Activated CD4-positive, alpha-beta T cell treated with anti-CD3 and anti-CD28 coated beads, Interleukin-2, amount 50 U/mL, for 1 hour (primary cell): Measurements from ENCODE around the gene FSTL4.

Experiments
- DNase-seq: peaks from one replicate; pipeline ENCODE4 v3.0.0-alpha.2; 2020

The FSTL4 gene

GRCh38 chr5:133278317-133278716 is 334.0 kb downstream of the FSTL4 start:
- no peak for DNase-seq

- DNase-seq = no peak
Observed at GRCh38 chr5:133277744-133278143, 334.6 kb downstream of the FSTL4 start.

- no peak for DNase-seq
Observed at GRCh38 chr5:133276171-133276570, 336.2 kb downstream of the FSTL4 start.

- no peak for DNase-seq
Observed at GRCh38 chr5:133275631-133276030, 336.7 kb downstream of the FSTL4 start.

- DNase-seq = no peak
Observed at GRCh38 chr5:133274597-133274935, 337.8 kb downstream of the FSTL4 start.

- DNase-seq = no peak
Observed at GRCh38 chr5:133273661-133274596, 338.4 kb downstream of the FSTL4 start.

- DNase-seq = no peak
Observed at GRCh38 chr5:133272345-133272744, 340.0 kb downstream of the FSTL4 start.

- no peak for DNase-seq
Observed at GRCh38 chr5:133271606-133272005, 340.7 kb downstream of the FSTL4 start.

GRCh38 chr5:133269691-133270090 is 342.6 kb downstream of the FSTL4 start:
- no peak for DNase-seq

GRCh38 chr5:133267601-133268000 is 344.7 kb downstream of the FSTL4 start:
- DNase-seq = no peak

GRCh38 chr5:133266966-133267365 is 345.4 kb downstream of the FSTL4 start:
- DNase-seq = no peak

- DNase-seq = no peak
Observed at GRCh38 chr5:133266527-133266878, 345.8 kb downstream of the FSTL4 start.

GRCh38 chr5:133265720-133266526 is 346.4 kb downstream of the FSTL4 start:
- DNase-seq = no peak

GRCh38 chr5:133265257-133265656 is 347.1 kb downstream of the FSTL4 start:
- DNase-seq = no peak

GRCh38 chr5:133262690-133263089 is 349.7 kb downstream of the FSTL4 start:
- no peak for DNase-seq

- no peak for DNase-seq
Observed at GRCh38 chr5:133261993-133262392, 350.3 kb downstream of the FSTL4 start.

- DNase-seq = no peak
Observed at GRCh38 chr5:133260715-133261114, 351.6 kb downstream of the FSTL4 start.

GRCh38 chr5:133259199-133259997 is 352.9 kb downstream of the FSTL4 start:
- no peak for DNase-seq

- no peak for DNase-seq
Observed at GRCh38 chr5:133257977-133258376, 354.4 kb downstream of the FSTL4 start.

GRCh38 chr5:133256276-133256675 is 356.1 kb downstream of the FSTL4 start:
- no peak for DNase-seq

GRCh38 chr5:133254803-133255202 is 357.5 kb downstream of the FSTL4 start:
- DNase-seq = no peak

GRCh38 chr5:133253671-133254070 is 358.7 kb downstream of the FSTL4 start:
- no peak for DNase-seq

GRCh38 chr5:133253070-133253469 is 359.3 kb downstream of the FSTL4 start:
- DNase-seq = no peak
